H9 (cell line): ENCODE results near the gene OR2T10. TPM values are rescaled to one million over a fixed set of nuclear protein-coding genes. Genes with fewer than 3 reads are reported as not detected.
"Not testable (repeated sequence)": the region's sequence is repeated elsewhere in the genome, so short reads cannot be mapped to it uniquely, and the experiment has no call there.

ENCODE experiments used
- DNase-seq: peaks from one replicate; pipeline ENCODE4 v3.0.0-alpha.2; 2017
- H2AFZ ChIP-seq: one replicate; pipeline ENCODE4 v1.6.1; 2013; ENCODE audit warnings: mild to moderate bottlenecking, low read length, control low read depth, moderate library complexity
- H2AK5ac ChIP-seq: 2 replicates; pipeline ENCODE4 v1.6.1; 2013; ENCODE audit warnings: low read length, control low read depth, mixed read lengths; ENCODE audit not compliant: insufficient read length
- H2BK120ac ChIP-seq: one replicate; pipeline ENCODE4 v1.6.1; 2013; ENCODE audit warnings: low read depth, mild to moderate bottlenecking, low read length, control low read depth, inconsistent platforms; ENCODE audit not compliant: poor library complexity, severe bottlenecking
- H2BK12ac ChIP-seq: 2 replicates; pipeline ENCODE4 v1.6.1; 2013; ENCODE audit warnings: low read length, control low read depth, mixed read lengths, low read depth; ENCODE audit not compliant: insufficient read length
- H2BK15ac ChIP-seq: 2 replicates; pipeline ENCODE4 v1.6.1; 2013; ENCODE audit warnings: low read depth, low read length, control low read depth
- H2BK20ac ChIP-seq: one replicate; pipeline ENCODE4 v1.6.1; 2013; ENCODE audit warnings: low read depth, mild to moderate bottlenecking, low read length, control low read depth, inconsistent platforms; ENCODE audit not compliant: poor library complexity, severe bottlenecking
- H2BK5ac ChIP-seq: 2 replicates; pipeline ENCODE4 v1.6.1; 2013; ENCODE audit warnings: low read length, control low read depth, mixed read lengths; ENCODE audit not compliant: insufficient read length
- H3K14ac ChIP-seq: 2 replicates; pipeline ENCODE4 v1.6.1; 2013; ENCODE audit warnings: low read length, control low read depth; ENCODE audit not compliant: insufficient read depth
- H3K18ac ChIP-seq: 2 replicates; pipeline ENCODE4 v1.6.1; 2013; ENCODE audit warnings: low read depth, mild to moderate bottlenecking, mixed read lengths, low read length, control low read depth; ENCODE audit not compliant: insufficient read length
- H3K23ac ChIP-seq: 2 replicates; pipeline ENCODE4 v1.6.1; 2013; ENCODE audit warnings: low read length, control low read depth, mixed read lengths, low read depth; ENCODE audit not compliant: insufficient read length
- H3K23me2 ChIP-seq: 2 replicates; pipeline ENCODE4 v1.6.1; 2013; ENCODE audit warnings: low read depth, mild to moderate bottlenecking, mixed read lengths, low read length, control low read depth; ENCODE audit not compliant: insufficient read length, poor library complexity, severe bottlenecking
- H3K27ac ChIP-seq: 2 replicates; pipeline ENCODE4 v1.5.1; 2013; ENCODE audit warnings: low read length, control low read depth, mixed read lengths, low read depth; ENCODE audit not compliant: insufficient read length
- H3K27me3 ChIP-seq: 2 replicates; pipeline ENCODE4 v1.6.1; 2013; ENCODE audit warnings: low read length, control low read depth, inconsistent platforms; ENCODE audit not compliant: insufficient read depth
- H3K4ac ChIP-seq: 2 replicates; pipeline ENCODE4 v1.6.1; 2013; ENCODE audit warnings: low read depth, mild to moderate bottlenecking, control low read depth, inconsistent platforms, low read length, moderate library complexity
- H3K4me1 ChIP-seq: 2 replicates; pipeline ENCODE4 v1.6.1; 2013; ENCODE audit warnings: low read length, control low read depth, inconsistent platforms; ENCODE audit not compliant: insufficient read depth
- H3K4me2 ChIP-seq: 2 replicates; pipeline ENCODE4 v1.6.1; 2013; ENCODE audit warnings: low read length, control low read depth, mixed read lengths; ENCODE audit not compliant: insufficient read length, insufficient read depth
- H3K56ac ChIP-seq: 2 replicates; pipeline ENCODE4 v1.6.1; 2013; ENCODE audit warnings: low read depth, mild to moderate bottlenecking, mixed read lengths, low read length, control low read depth; ENCODE audit not compliant: insufficient read length
- H3K79me1 ChIP-seq: 2 replicates; pipeline ENCODE4 v1.6.1; 2013; ENCODE audit warnings: low read depth, mild to moderate bottlenecking, moderate library complexity, low read length, control low read depth, inconsistent platforms; ENCODE audit not compliant: insufficient read depth, poor library complexity, severe bottlenecking
- H3K79me2 ChIP-seq: 2 replicates; pipeline ENCODE4 v1.6.1; 2013; ENCODE audit warnings: low read length, control low read depth, inconsistent platforms; ENCODE audit not compliant: insufficient read depth
- H3K9ac ChIP-seq: 2 replicates; pipeline ENCODE4 v1.6.1; 2013; ENCODE audit warnings: low read length, control low read depth, mixed read lengths; ENCODE audit not compliant: insufficient read length; ENCODE audit errors: extremely low read depth
- H3K9me3 ChIP-seq: one replicate; pipeline ENCODE4 v1.6.1; 2013; ENCODE audit warnings: low read depth, low read length, inconsistent platforms; ENCODE audit not compliant: control insufficient read depth
- H3T11ph ChIP-seq: one replicate; pipeline ENCODE4 v1.6.1; 2013; ENCODE audit warnings: mild to moderate bottlenecking, low read length, control low read depth, inconsistent platforms
- H4K20me1 ChIP-seq: one replicate; pipeline ENCODE4 v1.6.1; 2013; ENCODE audit not compliant: control insufficient read depth, insufficient read length, insufficient read depth
- H4K5ac ChIP-seq: 2 replicates; pipeline ENCODE4 v1.6.1; 2013; ENCODE audit warnings: low read depth, mild to moderate bottlenecking, mixed read lengths, low read length, control low read depth; ENCODE audit not compliant: insufficient read length
- H4K8ac ChIP-seq: replicated peaks from 2 replicates; pipeline ENCODE4 v1.6.1; 2013; ENCODE audit warnings: low read length, control low read depth, mixed read lengths, low read depth; ENCODE audit not compliant: insufficient read length
- H4K91ac ChIP-seq: 2 replicates; pipeline ENCODE4 v1.6.1; 2013; ENCODE audit warnings: low read depth, mild to moderate bottlenecking, moderate library complexity, mixed read lengths, low read length, control low read depth; ENCODE audit not compliant: insufficient read length
- H3K27ac Mint-ChIP-seq, 3 experiments: 2 replicates in 2 of 3; 3 replicates in 1 of 3; pipeline ENCODE4 v1.8.0; 2020 to 2021; ENCODE audit warnings: mixed read lengths in 3 of 3, mild to moderate bottlenecking in 1 of 3, moderate library complexity in 1 of 3
- H3K27me3 Mint-ChIP-seq: 2 replicates; pipeline ENCODE4 v1.8.0; 2021; ENCODE audit warnings: low read depth, mild to moderate bottlenecking, moderate library complexity, mixed read lengths
- H3K36me3 Mint-ChIP-seq, 3 experiments: 2 replicates in 2 of 3; 3 replicates in 1 of 3; pipeline ENCODE4 v1.8.0; 2020 to 2021; ENCODE audit warnings: low read depth in 3 of 3, mixed read lengths in 3 of 3; ENCODE audit not compliant: insufficient read depth in 1 of 3
- H3K4me1 Mint-ChIP-seq, 2 experiments: 2 replicates each; pipeline ENCODE4 v1.8.0; 2020; ENCODE audit warnings: mixed read lengths in 2 of 2
- H3K4me3 Mint-ChIP-seq, 2 experiments: 2 replicates in 1 of 2; 3 replicates in 1 of 2; pipeline ENCODE4 v1.8.0; 2020 to 2021; ENCODE audit warnings: mild to moderate bottlenecking in 2 of 2, mixed read lengths in 2 of 2, moderate library complexity in 1 of 2
- H3K9me3 Mint-ChIP-seq, 2 experiments: 2 replicates in 1 of 2; 3 replicates in 1 of 2; pipeline ENCODE4 v1.8.0; 2020; ENCODE audit warnings: mild to moderate bottlenecking in 2 of 2, mixed read lengths in 2 of 2, moderate library complexity in 1 of 2
- WGBS: extraction: QIAGEN DNeasy Blood & Tissue Kit; methylation state at CpG from one replicate; pipeline ENCODE4 v1.1.7; 2013; ENCODE audit warnings: missing lambda C conversion rate, low lambda C conversion rate, mixed read lengths; ENCODE audit not compliant: insufficient read length; ENCODE audit errors: extremely low coverage; 5-methylcytosine and 5-hydroxymethylcytosine counted together
- total RNA-seq: library from RNA; stranded (reverse); gene quantifications from 2 replicates; pipeline ENCODE4 v1.2.1, GENCODE V29; 2021

The OR2T10 gene
- total RNA-seq, 1 experiment from 2014 or later, result not detected

- not testable (repeated sequence) for H3T11ph ChIP-seq, H3K14ac ChIP-seq, H3K23ac ChIP-seq, H2AK5ac ChIP-seq, H4K8ac ChIP-seq, DNase-seq, H3K27ac Mint-ChIP-seq, H3K4me3 Mint-ChIP-seq, H3K4me2 ChIP-seq, H2BK15ac ChIP-seq, H4K91ac ChIP-seq, H4K20me1 ChIP-seq, H2BK20ac ChIP-seq, H3K18ac ChIP-seq, H3K9me3 ChIP-seq, H2BK120ac ChIP-seq, H3K27me3 ChIP-seq, H3K36me3 Mint-ChIP-seq, H3K79me1 ChIP-seq, H3K27ac ChIP-seq, H2AFZ ChIP-seq, H3K27me3 Mint-ChIP-seq, H3K4me1 Mint-ChIP-seq, H3K4me1 ChIP-seq, H2BK12ac ChIP-seq, H3K9ac ChIP-seq, H4K5ac ChIP-seq, H3K56ac ChIP-seq, H2BK5ac ChIP-seq, H3K79me2 ChIP-seq, H3K4ac ChIP-seq, H3K23me2 ChIP-seq
- WGBS, result no CpG with 5 or more reads among the region's 11 CpGs
- H3K9me3 Mint-ChIP-seq, result peaks cover 24% of the 10 kb centered on the region in 2 experiments
These were observed 31.7 kb downstream of the OR2T10 start for GRCh38 chr1:248565530-248566373.

GRCh38 chr1:248562672-248563071 lies 34.8 kb downstream of the OR2T10 start, which contains the start of gene OR2T29:
TSS of gene OR2T29 (minus strand) at chr1:248562772. CDS start at chr1:248559491, 3,281 bp downstream.
- not testable (repeated sequence) for H4K5ac ChIP-seq, H2BK12ac ChIP-seq, H3K4me2 ChIP-seq, H3K27me3 Mint-ChIP-seq, H3K36me3 Mint-ChIP-seq, H3K27ac ChIP-seq, DNase-seq, H3K4me1 ChIP-seq, H3K23me2 ChIP-seq, H3K4me1 Mint-ChIP-seq, H3K14ac ChIP-seq, H3K9ac ChIP-seq, H3K56ac ChIP-seq, H2BK120ac ChIP-seq, H3K18ac ChIP-seq, H3K79me2 ChIP-seq, H3K23ac ChIP-seq, H3K27me3 ChIP-seq, H2AFZ ChIP-seq, H4K8ac ChIP-seq, H3K4ac ChIP-seq, H4K91ac ChIP-seq, H3K79me1 ChIP-seq, H3K27ac Mint-ChIP-seq, H2BK15ac ChIP-seq, H2BK20ac ChIP-seq, H3K9me3 ChIP-seq, H3T11ph ChIP-seq, H4K20me1 ChIP-seq, H2AK5ac ChIP-seq, H3K4me3 Mint-ChIP-seq, H2BK5ac ChIP-seq
- WGBS, result no CpG with 5 or more reads among the region's 3 CpGs
- H3K9me3 Mint-ChIP-seq, result peaks cover 11 to 13% of the 10 kb centered on the region in 2 experiments
